NCI-H1694 treated with DMSO at 0.1 percent for 48 hours (cell line): Measurements from ENCODE around the gene RRP8.

ENCODE experiments used
- DNase-seq: peaks from one replicate; lab custom pipeline; 2025; lab: John Stamatoyannopoulos, UW

Gene RRP8

GRCh38 chr11:6617315-6617781, 13.9 kb upstream of the RRP8 start:
- no peak for DNase-seq

DNA sequence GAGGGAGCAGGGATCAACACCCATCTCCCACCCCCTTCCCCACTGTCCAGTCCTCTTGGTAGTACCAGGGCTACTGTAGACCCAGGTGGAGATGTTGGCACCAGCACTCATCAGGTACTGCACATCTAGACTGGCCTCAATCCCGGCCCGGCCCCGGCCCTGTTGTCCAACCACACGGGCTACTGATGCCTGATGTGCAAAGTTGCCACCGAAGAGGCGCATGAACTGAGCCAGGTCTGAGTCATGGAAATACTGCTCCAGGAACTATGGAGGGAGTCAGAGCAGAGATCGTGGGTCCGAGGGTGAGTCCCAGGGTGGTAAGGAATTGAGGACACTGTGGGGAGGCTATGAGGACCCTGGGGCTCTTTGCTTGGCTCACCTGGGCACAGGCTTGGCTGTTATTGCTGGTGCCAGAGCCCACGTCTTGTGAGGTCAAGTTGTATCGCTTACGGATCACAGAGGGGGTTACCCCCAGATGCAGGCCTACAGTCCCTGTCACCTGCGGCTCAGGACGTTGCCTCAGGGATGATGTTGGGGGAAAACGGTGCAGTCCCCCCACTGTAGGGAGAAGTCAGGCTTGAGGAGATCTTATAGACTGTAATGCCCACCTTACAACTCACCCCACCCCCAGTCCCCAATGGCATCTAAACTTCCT, 13.3 kb upstream of the RRP8 start:
- DNase-seq: no peak

DNA sequence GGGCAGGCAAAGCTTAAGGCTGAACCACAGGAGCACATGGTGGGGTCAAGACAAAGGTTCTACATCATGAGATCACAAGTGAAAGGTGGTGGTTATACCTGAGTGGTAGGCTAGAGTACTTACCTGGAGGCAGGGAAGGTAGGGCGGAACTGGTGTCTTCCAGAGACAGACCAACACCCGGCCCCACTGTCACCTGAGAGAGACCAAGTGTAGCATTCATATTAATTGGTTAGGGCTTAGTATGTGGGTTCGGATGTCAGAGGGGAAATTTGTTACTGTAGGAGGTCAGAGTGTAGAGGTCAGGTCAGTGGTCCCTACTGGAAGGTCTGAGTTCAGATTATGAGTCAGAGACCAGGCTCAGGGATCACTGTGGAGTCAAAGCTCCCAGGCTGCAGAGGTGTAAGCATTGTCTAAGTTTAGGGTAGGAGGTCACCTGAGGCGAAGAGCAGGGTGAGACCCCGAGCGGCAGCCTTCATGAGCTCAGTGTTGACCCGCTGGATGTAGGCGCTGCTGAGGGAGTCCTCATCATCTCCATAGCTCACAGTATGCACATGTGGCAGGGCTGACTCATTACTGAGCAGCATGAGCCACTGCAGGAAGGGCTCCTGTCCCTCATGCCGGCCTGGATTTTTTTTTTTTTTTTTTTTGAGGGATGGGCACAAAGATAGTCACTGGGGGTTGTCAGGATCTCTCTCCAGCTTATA, 12.6 kb upstream of the RRP8 start:
- DNase-seq: no peak

GRCh38 chr11:6615046-6615445, 11.6 kb upstream of the RRP8 start:
- DNase-seq: no peak

GRCh38 chr11:6614446-6614845, 11.0 kb upstream of the RRP8 start:
- DNase-seq: no peak

GRCh38 chr11:6613496-6613895, 10.1 kb upstream of the RRP8 start:
- no peak for DNase-seq

DNA sequence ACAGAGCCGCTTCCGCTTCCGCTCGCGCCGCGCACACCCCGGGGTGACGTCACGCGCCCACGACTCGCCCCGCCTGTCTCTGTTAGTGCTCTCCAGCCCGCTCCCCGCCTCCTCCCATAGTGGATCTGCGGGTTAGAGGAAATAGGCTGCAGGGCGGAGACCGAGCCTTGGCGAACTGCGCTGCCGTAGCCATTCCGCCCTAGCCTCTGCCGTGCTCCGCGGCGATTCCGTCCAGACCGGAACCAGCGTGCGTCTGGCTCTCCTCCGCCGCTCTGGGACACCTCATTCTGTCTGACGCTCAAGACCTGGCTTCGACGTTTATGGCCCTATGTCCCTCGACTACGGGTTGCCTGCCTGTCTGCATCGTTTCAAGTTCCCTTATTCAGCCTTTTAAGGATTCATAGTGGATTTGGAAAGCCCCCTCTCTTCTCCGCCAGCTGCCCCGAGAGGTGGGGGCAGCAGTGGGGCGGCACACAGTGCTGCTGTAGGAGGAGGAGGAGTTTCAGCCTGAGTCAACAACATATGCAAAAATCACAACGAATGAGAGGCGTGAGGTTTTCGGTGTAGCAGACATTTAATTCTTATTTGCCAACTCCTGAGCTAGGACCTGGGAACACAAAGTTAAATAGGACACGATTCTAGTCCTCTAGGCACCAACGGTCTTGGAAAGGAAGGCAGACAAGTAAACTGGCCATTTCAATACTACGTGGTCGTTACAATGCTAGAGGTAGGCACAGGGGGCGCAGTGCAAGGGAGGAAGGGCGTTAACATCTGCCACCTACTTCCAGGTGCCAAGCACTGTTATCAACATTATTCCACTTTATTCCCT, 9.0 kb upstream of the RRP8 start, which contains the start of gene TAF10:
Gene TAF10 (minus strand): TSS at position 4 of the 829 bp plus-strand sequence. CDS start 27 bp downstream, outside the sequence.
- peak; percentile 71 for DNase-seq

- DNase-seq: no peak
Measured at GRCh38 chr11:6611963-6612212, 8.5 kb upstream of the RRP8 start.

- DNase-seq: peak; percentile 2
Measured at GRCh38 chr11:6611092-6611962, 7.9 kb upstream of the RRP8 start.

GRCh38 chr11:6610591-6610990, 7.2 kb upstream of the RRP8 start:
- no peak for DNase-seq

- no peak for DNase-seq
Measured at GRCh38 chr11:6609502-6610015, 6.1 kb upstream of the RRP8 start.

- DNase-seq: no peak
Measured at GRCh38 chr11:6608726-6609501, 5.5 kb upstream of the RRP8 start.

GRCh38 chr11:6608011-6608410, 4.6 kb upstream of the RRP8 start:
- DNase-seq: no peak

DNA sequence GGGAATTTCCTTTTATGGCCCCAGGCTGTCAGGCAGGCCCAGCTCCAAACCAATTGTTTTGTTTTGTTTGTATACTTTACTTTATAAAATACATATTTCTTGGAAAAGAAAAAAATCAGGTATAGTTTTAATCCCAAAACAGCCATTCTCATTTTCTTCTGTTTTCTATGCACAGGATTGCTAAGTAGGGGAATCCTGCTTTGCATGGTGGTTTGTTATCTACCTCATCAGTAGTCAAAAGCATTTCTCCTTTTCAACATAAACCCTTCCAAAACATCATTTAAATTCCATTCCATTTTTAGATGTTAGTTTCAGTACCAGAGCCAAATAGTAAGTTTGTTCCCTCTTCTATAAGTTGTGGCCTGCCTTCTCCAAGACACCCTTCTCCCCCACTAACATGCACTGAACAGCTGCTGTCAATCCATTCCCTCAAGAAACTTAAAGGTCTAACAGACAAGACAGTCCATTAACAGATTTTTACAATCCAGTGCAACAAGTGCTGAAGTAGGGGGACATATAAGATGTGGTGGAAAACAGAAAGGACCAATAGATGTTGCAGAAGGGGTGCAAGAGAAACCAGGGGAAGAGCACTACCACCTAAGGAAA, 3.9 kb upstream of the RRP8 start:
- DNase-seq: no peak

DNA sequence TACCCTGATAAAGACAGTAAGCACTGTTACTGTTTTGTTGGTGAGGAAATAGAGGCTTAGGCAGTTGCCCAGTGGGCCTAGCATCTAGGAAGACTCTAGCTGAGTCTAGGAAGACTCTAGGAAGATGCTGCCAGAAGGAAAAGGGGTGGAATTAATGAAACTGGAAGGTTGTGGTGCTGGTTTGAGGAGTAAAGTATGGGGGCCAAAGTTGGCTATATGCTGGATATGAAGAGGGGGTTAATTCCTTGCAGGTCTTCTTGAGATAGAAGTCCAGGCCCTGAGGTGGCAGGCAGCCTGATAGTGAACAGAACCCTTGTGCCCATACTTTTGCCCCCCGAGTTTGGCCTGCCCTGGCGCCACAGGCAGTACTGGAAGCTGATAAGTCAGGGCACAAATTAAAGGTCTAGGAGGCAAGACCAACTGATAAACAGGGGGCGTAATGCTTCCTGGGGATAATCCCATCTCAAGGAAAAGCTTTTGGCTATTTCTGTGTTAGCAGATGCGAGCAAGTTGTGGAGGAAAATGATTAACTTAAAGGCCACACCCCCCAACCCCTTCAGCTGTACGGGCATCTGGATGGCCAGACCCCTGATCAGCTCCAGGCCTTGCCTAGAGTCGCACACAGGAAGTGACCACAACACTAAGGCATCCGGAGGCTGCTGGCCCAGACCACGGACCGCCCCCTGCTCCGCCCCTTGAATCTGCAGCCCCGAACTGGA, 3.2 kb upstream of the RRP8 start:
- no peak for DNase-seq

DNA sequence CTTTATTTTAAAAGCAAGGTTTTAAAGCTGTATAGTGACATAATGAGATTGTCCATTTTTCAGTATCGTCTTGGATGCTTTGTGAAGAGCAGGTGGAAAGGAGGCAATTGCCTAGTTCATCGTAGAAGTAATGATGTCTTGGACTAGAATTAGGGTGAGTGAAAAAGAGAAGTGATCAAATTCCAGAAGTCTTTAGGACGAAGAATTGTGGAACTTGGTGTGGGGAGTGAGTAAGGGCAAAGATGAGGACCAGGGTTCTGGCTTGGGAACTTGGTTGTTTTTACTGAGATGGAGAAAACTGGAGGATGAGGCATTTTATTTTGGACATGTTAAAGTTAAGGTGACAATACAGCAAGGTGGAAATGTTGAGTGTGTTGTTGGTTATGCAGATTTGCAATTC, 1.4 kb upstream of the RRP8 start:
- DNase-seq: no peak

GRCh38 chr11:6604081-6604626, 738 bp upstream of the RRP8 start:
- peak; percentile 2 for DNase-seq

DNA sequence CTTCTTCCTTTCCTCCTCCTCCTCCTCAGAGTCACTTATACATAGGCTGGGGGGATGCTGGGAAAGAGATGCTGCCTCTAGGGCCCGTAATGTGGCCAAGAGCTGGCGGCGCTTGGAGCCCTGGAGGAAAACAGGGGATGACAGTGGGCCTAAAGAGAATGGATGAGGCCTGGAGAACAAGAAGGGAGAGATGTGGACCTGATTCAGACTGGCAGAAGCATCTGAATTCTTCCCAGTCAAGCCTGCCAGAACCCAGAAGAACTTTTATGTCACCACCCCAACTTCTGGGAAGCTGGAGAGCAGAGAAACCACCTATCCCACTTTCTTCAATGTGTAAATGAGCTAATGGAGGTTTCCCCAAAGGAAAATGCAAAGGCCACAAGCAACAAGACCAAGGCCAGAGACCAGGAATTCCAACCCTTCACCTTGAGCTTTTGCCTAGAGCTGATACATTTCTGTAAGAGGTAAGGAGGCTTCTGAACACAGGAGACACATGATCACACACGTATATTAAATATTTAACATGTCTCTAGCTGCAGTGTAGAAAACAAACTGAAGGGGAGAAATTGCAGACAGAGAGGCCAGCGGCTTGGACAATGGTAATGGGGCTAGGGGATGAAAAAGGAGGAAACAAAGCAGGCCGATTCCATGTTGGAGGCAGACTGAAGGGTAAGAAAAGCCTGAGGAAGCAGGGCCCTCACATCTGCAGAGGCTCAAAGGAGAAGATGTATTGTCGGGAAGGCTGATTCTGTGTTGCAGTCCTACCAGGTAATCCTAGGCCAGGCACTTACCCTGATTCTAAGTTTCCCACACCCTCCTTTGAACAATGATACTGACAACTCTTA, 1.1 kb downstream of the RRP8 start:
- no peak for DNase-seq

DNA sequence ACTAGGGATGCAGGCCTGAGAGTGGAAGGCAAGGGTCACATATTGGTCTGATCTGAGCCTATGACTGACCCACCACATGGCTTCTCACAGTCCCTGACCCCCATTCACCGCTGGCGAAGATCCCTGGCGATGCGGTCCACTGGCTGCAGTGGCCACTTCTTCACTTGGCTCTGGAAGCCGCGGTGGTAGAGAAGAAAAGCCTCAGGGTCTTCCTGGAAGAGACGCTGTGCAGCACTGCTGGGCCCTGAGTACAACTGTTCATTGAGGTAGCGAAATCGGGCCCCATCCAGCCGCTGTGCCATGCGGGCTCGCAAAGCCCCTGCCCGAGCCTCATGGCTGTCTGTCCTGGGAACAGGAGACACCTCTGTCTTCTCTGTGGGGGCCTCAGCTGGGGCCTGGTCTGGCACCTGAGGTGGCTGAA, 2.4 kb downstream of the RRP8 start:
- no peak for DNase-seq
